ENCODE data around the gene CLDN16. TPM values are rescaled to one million over a fixed set of nuclear protein-coding genes. Genes with fewer than 3 reads are reported as not detected.
A peak's percentile ranks its signal among the peaks of the same experiment; 100 is the strongest.

The CLDN16 gene
- total and polyA plus RNA-seq, 8 donors, result 0.10 to 0.29 TPM; not detected in 6

- TF ChIP-seq CTCF (IDR thresholded peaks at IDR 0.05), result no peak
- TF ChIP-seq POLR2AphosphoS5 (IDR thresholded peaks at IDR 0.05), result no peak
- no peak for TF ChIP-seq POLR2A (IDR thresholded peaks at IDR 0.05)
- no peak for TF ChIP-seq EP300 (IDR thresholded peaks at IDR 0.05)
- Histone ChIP-seq H3K36me3 (no peaks in the 10 kb centered on the region), H3K27me3 (no peaks in the 10 kb centered on the region), H3K9me3 (no peaks in the 10 kb centered on the region), H3K27ac (no peak overlapping the region), H3K4me1 (peaks cover 0 to 14% (median 4%) of the 10 kb centered on the region in 4 donors), H3K4me3 (no peak overlapping the region)
- intact Hi-C loops (cut with DNase I; ENCODE audit: low total_unique reads), result no loop called here
- DNase-seq, result peak in 1 of 2 donors; percentile 21
- 31 to 53% (median 36%) methylated on average over 2 of the region's 2 CpGs for WGBS, 5 donors
Measured at GRCh38 chr3:190455828-190456227, 67.9 kb downstream of the CLDN16 start.

- intact Hi-C loops (cut with DNase I; ENCODE audit: low total_unique reads), result no loop called here
- H3K4me3 ChIP-seq, result no peak overlapping the region
- no peak overlapping the region for H3K27ac ChIP-seq
- H3K36me3 ChIP-seq, result no peaks in the 10 kb centered on the region
- no peaks in the 10 kb centered on the region for H3K9me3 ChIP-seq
- H3K4me1 ChIP-seq, result peaks cover 0 to 14% (median 4%) of the 10 kb centered on the region in 4 donors
- TF ChIP-seq EP300 (IDR thresholded peaks at IDR 0.05) (no peak), POLR2AphosphoS5 (IDR thresholded peaks at IDR 0.05) (no peak), CTCF (IDR thresholded peaks at IDR 0.05) (no peak)
- no peak for DNase-seq
- WGBS, 5 donors, result 89 to 100% (median 95%) methylated on average over 1 of the region's 1 CpG
- H3K27me3 ChIP-seq, result no peaks in the 10 kb centered on the region
Measured at GRCh38 chr3:190456770-190457169, 68.8 kb downstream of the CLDN16 start.

- 24 to 47% (median 30%) methylated on average over 2 of the region's 2 CpGs for WGBS, 5 donors
- Histone ChIP-seq H3K36me3 (no peaks in the 10 kb centered on the region), H3K4me1 (peaks cover 0 to 14% (median 4%) of the 10 kb centered on the region in 4 donors), H3K27me3 (no peaks in the 10 kb centered on the region), H3K9me3 (no peaks in the 10 kb centered on the region), H3K4me3 (no peak overlapping the region), H3K27ac (no peak overlapping the region)
- intact Hi-C loops (cut with DNase I; ENCODE audit: low total_unique reads), result no loop called here
- TF ChIP-seq POLR2AphosphoS5 (IDR thresholded peaks at IDR 0.05) (no peak), CTCF (IDR thresholded peaks at IDR 0.05) (no peak), POLR2A (IDR thresholded peaks at IDR 0.05) (no peak), EP300 (IDR thresholded peaks at IDR 0.05) (no peak)
- DNase-seq, result peak in 1 of 2 donors; percentile 13
Measured at GRCh38 chr3:190458040-190458439, 70.1 kb downstream of the CLDN16 start.

Other genes with a start within 250 kb of the CLDN16 start
- 1 to 10 TPM in 2 of 5 donors, not detected in 3; 4.9 to 7.0 TPM for gene CLDN1, start 65.7 kb upstream of the CLDN16 start, total RNA-seq
- gene CLDN1, start 65.7 kb upstream of the CLDN16 start, polyA plus RNA-seq, result 10 to 100 TPM in 1 of 3 donors, 1 to 10 TPM in 1, under 1 TPM in 1; 0.62 to 15.6 (median 1.1) TPM
- gene TMEM207, start 61.7 kb downstream of the CLDN16 start, total RNA-seq, result not detected
- gene TMEM207, start 61.7 kb downstream of the CLDN16 start, polyA plus RNA-seq, result not detected
- gene IL1RAP, start 125.9 kb downstream of the CLDN16 start, total RNA-seq, result 10 to 100 TPM in 2 of 5 donors, 1 to 10 TPM in 1, not detected in 2; 9.1 to 54.8 (median 19.1) TPM
- gene IL1RAP, start 125.9 kb downstream of the CLDN16 start, polyA plus RNA-seq, result 1 to 10 TPM in 2 of 3 donors, under 1 TPM in 1; 0.76 to 3.5 (median 2.4) TPM

Measured in stomach (tissue), 9 donors.